Mesendoderm (in vitro differentiated cells): Measurements from ENCODE around the gene MARCO.
A peak's percentile ranks its signal among the peaks of the same experiment; 100 is the strongest.

Source experiments
- DNase-seq: peaks from one replicate; pipeline ENCODE4 v3.0.0; 2013
- H2AK5ac ChIP-seq: 2 replicates; pipeline ENCODE4 v1.6.1; 2013; ENCODE audit warnings: low read length, inconsistent platforms
- H2BK120ac ChIP-seq: 2 replicates; pipeline ENCODE4 v1.6.1; 2013; ENCODE audit warnings: low read depth, mild to moderate bottlenecking, low read length, moderate library complexity, mixed read lengths
- H2BK15ac ChIP-seq: replicated peaks from 2 replicates; pipeline ENCODE4 v1.6.1; 2013; ENCODE audit warnings: low read depth, mild to moderate bottlenecking, moderate library complexity
- H2BK5ac ChIP-seq: 2 replicates; pipeline ENCODE4 v1.6.1; 2013; ENCODE audit warnings: low read length, inconsistent platforms
- H3K18ac ChIP-seq: 2 replicates; pipeline ENCODE4 v1.6.1; 2013; ENCODE audit warnings: mild to moderate bottlenecking, low read length, mixed read lengths
- H3K23ac ChIP-seq: one replicate; pipeline ENCODE4 v1.6.1; 2013; ENCODE audit warnings: low read length
- H3K27ac ChIP-seq: 2 replicates; pipeline ENCODE4 v1.5.1; 2013; ENCODE audit warnings: low read depth, mild to moderate bottlenecking, inconsistent platforms, low read length, moderate library complexity
- H3K27me3 ChIP-seq: 2 replicates; pipeline ENCODE4 v1.6.1; 2013; ENCODE audit warnings: low read length, control low read depth, mild to moderate bottlenecking, inconsistent platforms; ENCODE audit not compliant: insufficient read depth, poor library complexity
- H3K36me3 ChIP-seq: 2 replicates; pipeline ENCODE4 v1.6.1; 2013; ENCODE audit warnings: low read length, inconsistent platforms; ENCODE audit not compliant: control insufficient read depth, insufficient read depth
- H3K4ac ChIP-seq: one replicate; pipeline ENCODE4 v1.6.1; 2013; ENCODE audit warnings: low read depth, mild to moderate bottlenecking, low read length, moderate library complexity
- H3K4me1 ChIP-seq: 2 replicates; pipeline ENCODE4 v1.6.1; 2013; ENCODE audit warnings: low read depth, low read length, inconsistent platforms; ENCODE audit not compliant: control insufficient read depth
- H3K4me2 ChIP-seq: 2 replicates; pipeline ENCODE4 v1.6.1; 2013; ENCODE audit warnings: low read length
- H3K4me3 ChIP-seq: 2 replicates; pipeline ENCODE4 v1.5.1; 2013; ENCODE audit warnings: mild to moderate bottlenecking, low read length
- H3K56ac ChIP-seq: one replicate; pipeline ENCODE4 v1.6.1; 2013; ENCODE audit warnings: low read length
- H3K79me1 ChIP-seq: 2 replicates; pipeline ENCODE4 v1.6.1; 2013; ENCODE audit warnings: low read length, inconsistent platforms
- H3K79me2 ChIP-seq: 2 replicates; pipeline ENCODE4 v1.6.1; 2013; ENCODE audit warnings: mild to moderate bottlenecking, low read length; ENCODE audit not compliant: control insufficient read depth, insufficient read depth
- H3K9ac ChIP-seq: 2 replicates; pipeline ENCODE4 v1.6.1; 2013; ENCODE audit warnings: low read length, inconsistent platforms
- H4K5ac ChIP-seq: one replicate; pipeline ENCODE4 v1.6.1; 2013; ENCODE audit warnings: low read length
- H4K8ac ChIP-seq: one replicate; pipeline ENCODE4 v1.6.1; 2013; ENCODE audit warnings: low read depth, mild to moderate bottlenecking, control low read depth, low read length, moderate library complexity
- WGBS: extraction: QIAGEN DNeasy Blood & Tissue Kit; methylation state at CpG from one replicate; pipeline ENCODE4 v1.1.7; 2013; ENCODE audit warnings: low lambda C conversion rate, missing lambda C conversion rate; ENCODE audit not compliant: insufficient coverage; ENCODE audit errors: extremely low coverage; 5-methylcytosine and 5-hydroxymethylcytosine counted together

MARCO gene

DNA sequence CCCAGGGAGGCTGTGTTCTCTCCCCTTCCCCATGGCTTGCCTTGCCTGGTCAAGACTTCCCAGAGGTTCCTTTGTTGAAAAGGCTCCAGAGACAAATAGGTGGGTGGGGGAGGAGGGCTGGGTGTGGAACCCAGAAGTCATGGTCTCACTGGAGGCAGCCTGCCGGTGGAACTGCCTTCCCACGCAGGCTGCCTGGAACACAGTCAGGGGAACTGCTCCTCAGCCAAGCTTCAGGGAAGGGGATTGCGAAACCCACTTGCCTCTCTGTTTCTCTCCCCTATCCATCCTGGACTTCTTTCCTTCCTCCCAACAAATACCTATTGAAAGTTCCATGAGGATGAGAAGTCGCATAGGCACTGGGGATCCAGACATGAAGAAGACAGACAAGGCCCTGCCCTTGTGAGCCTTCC is 31.6 kb downstream of the MARCO start:
- WGBS, result no CpG with 5 or more reads among the region's 4 CpGs
- H3K9ac ChIP-seq, result no peak overlapping the region
- H2BK15ac ChIP-seq, result no peak overlapping the region
- H3K4me3 ChIP-seq, result no peak overlapping the region
- no peaks in the 10 kb centered on the region for H3K27me3 ChIP-seq
- H4K5ac ChIP-seq, result no peak overlapping the region
- H3K4me2 ChIP-seq, result no peak overlapping the region
- H3K27ac ChIP-seq, result no peak overlapping the region
- no peak overlapping the region for H4K8ac ChIP-seq
- H2BK5ac ChIP-seq, result no peak overlapping the region
- H3K4ac ChIP-seq, result no peak overlapping the region
- H3K79me1 ChIP-seq, result no peaks in the 10 kb centered on the region
- no peaks in the 10 kb centered on the region for H3K4me1 ChIP-seq
- no peak overlapping the region for H3K56ac ChIP-seq
- H2BK120ac ChIP-seq, result no peak overlapping the region
- DNase-seq, result no peak
- H3K79me2 ChIP-seq, result no peaks in the 10 kb centered on the region
- no peak overlapping the region for H2AK5ac ChIP-seq
- no peaks in the 10 kb centered on the region for H3K36me3 ChIP-seq
- no peak overlapping the region for H3K18ac ChIP-seq
- H3K23ac ChIP-seq, result no peak overlapping the region

DNA sequence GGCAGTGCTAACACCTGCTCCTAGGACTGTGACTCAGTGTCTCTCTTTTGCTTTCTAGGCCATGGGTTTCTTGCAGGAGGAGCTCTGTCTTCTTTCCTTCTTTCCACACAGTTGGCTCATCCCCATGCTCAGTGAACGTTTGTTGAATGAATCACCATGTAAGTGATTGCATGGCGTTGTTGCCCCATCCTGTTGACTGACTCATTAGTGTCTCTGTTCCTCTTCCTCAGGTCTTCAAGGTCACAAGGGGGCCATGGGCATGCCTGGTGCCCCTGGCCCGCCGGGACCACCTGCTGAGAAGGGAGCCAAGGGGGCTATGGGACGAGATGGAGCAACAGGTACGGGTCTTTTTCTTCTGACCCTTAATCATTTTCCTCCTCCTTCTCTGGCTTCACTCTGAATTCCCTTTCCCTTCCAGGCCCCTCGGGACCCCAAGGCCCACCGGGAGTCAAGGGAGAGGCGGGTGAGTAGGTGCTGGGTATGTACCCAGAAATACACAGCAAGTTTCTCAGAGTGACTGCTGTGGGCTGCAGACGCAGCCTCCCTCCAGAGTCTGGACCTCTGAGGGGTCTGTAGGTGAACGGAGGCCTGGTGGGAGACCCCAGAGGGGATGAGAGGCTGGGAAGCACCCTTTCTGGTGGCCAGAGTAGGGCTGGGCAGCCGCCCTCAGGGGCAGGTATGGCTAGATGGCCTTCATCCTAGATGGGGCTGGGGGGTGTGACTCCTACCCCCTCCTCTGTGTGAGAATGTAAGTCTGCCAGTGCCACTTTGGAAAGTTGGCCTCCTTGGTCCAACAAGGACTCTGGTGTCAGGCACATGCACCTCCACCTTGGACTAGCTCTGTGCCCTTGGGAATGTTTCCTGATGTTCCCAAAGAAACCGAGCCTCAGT is 32.4 kb downstream of the MARCO start:
- no peak overlapping the region for H2BK15ac ChIP-seq
- no peak overlapping the region for H3K18ac ChIP-seq
- H3K4ac ChIP-seq, result no peak overlapping the region
- H3K56ac ChIP-seq, result no peak overlapping the region
- no peak overlapping the region for H4K5ac ChIP-seq
- H2AK5ac ChIP-seq, result no peak overlapping the region
- H3K23ac ChIP-seq, result no peak overlapping the region
- WGBS, result no CpG with 5 or more reads among the region's 13 CpGs
- no peak overlapping the region for H2BK120ac ChIP-seq
- peak; percentile 37 for DNase-seq
- H3K4me3 ChIP-seq, result no peak overlapping the region
- no peaks in the 10 kb centered on the region for H3K27me3 ChIP-seq
- no peak overlapping the region for H3K9ac ChIP-seq
- no peak overlapping the region for H3K4me2 ChIP-seq
- H4K8ac ChIP-seq, result no peak overlapping the region
- H3K79me1 ChIP-seq, result no peaks in the 10 kb centered on the region
- no peak overlapping the region for H2BK5ac ChIP-seq
- H3K79me2 ChIP-seq, result no peaks in the 10 kb centered on the region
- H3K36me3 ChIP-seq, result no peaks in the 10 kb centered on the region
- no peaks in the 10 kb centered on the region for H3K4me1 ChIP-seq
- H3K27ac ChIP-seq, result no peak overlapping the region

DNA sequence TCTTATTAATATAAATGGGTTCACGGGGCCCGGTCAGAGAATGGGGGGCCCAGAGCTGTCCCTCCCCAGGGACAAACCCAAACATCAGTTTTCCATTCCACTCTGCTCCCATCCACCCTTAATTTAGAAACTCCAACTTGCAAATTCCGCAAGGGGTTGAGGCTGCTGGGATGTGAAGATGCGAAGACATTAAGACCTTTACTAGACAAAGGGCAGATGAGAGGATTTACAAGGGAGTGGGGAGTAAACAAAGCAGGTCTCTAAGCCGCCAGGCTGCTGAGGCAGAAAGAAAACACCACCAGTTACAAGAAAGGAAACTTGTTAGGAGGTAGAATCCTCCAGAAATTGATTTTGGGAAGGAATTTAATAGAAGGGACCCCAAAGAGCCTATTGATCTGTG is 33.1 kb downstream of the MARCO start:
- WGBS, result no CpG with 5 or more reads among the region's 5 CpGs
- Histone ChIP-seq H3K4me1 (no peaks in the 10 kb centered on the region), H3K23ac (no peak overlapping the region), H3K18ac (no peak overlapping the region), H3K79me2 (no peaks in the 10 kb centered on the region), H3K79me1 (no peaks in the 10 kb centered on the region), H2BK5ac (no peak overlapping the region), H3K4me3 (no peak overlapping the region), H4K8ac (no peak overlapping the region), H3K9ac (no peak overlapping the region), H3K27ac (no peak overlapping the region), H2AK5ac (no peak overlapping the region), H3K36me3 (no peaks in the 10 kb centered on the region), H2BK120ac (no peak overlapping the region), H3K4me2 (no peak overlapping the region), H3K56ac (no peak overlapping the region), H3K4ac (no peak overlapping the region), H4K5ac (no peak overlapping the region), H3K27me3 (no peaks in the 10 kb centered on the region), H2BK15ac (no peak overlapping the region)
- no peak for DNase-seq

DNA sequence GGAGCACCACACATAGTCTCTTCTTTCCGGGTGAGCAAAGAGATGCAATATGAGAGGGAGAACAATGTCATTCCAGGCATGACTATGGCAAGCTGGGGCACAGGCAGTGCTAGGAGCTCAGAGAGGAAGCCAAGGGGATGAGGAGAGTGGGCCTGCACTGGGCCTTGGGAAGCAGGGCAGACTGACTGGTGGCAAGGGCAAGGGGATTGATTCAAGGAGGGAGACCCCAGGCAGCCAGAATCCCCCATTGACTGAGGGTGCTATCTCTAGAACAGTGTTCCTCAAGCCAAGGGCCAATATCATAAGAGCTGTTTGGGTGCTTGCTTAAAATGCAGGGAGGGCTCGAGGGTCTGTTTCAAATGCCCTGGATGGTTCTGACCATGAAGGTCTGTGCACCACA is 36.1 kb downstream of the MARCO start:
- WGBS, result no CpG with 5 or more reads among the region's 2 CpGs
- H3K36me3 ChIP-seq, result no peaks in the 10 kb centered on the region

DNA sequence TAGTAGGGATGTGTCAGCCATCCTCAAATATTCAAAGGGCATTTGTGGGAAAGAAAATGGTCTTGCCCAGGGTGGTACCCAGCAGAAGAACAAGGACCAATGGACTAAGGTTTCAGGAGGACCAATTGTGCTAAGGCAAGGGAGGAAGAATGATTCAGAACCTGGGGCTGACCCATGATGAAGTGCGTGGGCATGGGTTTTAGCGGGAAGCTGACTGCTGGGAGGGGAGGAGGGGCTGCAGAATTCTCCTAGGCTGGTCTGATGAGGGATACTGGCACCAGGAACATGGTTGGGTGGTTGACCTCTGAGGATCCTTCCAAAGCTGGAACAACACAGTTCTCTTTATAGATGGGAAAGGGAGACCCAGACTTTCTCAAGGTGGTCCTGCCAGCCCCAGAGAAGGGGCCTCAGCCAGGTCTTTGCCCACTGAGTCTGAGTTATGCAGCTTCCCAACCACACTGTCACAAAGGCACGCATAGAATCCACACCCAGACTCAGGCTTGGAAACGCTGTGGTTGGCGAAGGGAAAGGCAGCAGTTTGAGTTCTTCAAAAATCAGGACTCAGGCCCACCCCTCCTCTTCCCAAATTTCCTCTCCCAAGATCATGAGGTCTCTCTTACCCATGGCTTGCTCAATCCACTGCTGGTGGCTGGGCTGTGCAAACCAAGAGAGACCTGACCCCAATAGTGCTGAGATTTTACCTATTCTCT is 37.3 kb downstream of the MARCO start:
- Histone ChIP-seq H3K27me3 (no peaks in the 10 kb centered on the region), H3K36me3 (no peaks in the 10 kb centered on the region), H3K79me2 (no peaks in the 10 kb centered on the region), H3K4ac (no peak overlapping the region), H4K5ac (no peak overlapping the region), H2AK5ac (no peak overlapping the region), H3K79me1 (no peaks in the 10 kb centered on the region), H3K56ac (no peak overlapping the region), H4K8ac (no peak overlapping the region), H3K9ac (no peak overlapping the region), H3K23ac (no peak overlapping the region), H2BK15ac (no peak overlapping the region), H3K18ac (no peak overlapping the region), H2BK5ac (no peak overlapping the region), H3K27ac (no peak overlapping the region), H2BK120ac (no peak overlapping the region), H3K4me3 (no peak overlapping the region), H3K4me1 (no peaks in the 10 kb centered on the region), H3K4me2 (no peak overlapping the region)
- WGBS, result no CpG with 5 or more reads among the region's 5 CpGs
- DNase-seq, result no peak

More for the DNA sequence above, 36.1 kb downstream of the MARCO start:
- Histone ChIP-seq H2BK5ac (no peak overlapping the region), H3K23ac (no peak overlapping the region), H3K79me2 (no peaks in the 10 kb centered on the region), H4K8ac (no peak overlapping the region), H2BK120ac (no peak overlapping the region), H3K27me3 (no peaks in the 10 kb centered on the region), H3K4me3 (no peak overlapping the region), H3K27ac (no peak overlapping the region), H3K4me2 (no peak overlapping the region), H3K56ac (no peak overlapping the region), H3K9ac (no peak overlapping the region), H4K5ac (no peak overlapping the region), H3K4ac (no peak overlapping the region), H3K18ac (no peak overlapping the region), H3K79me1 (no peaks in the 10 kb centered on the region), H3K4me1 (no peaks in the 10 kb centered on the region), H2AK5ac (no peak overlapping the region), H2BK15ac (no peak overlapping the region)
- no peak for DNase-seq
